HepG2 (cell line): Measurements from ENCODE around the gene PA2G4. TPM values are rescaled to one million over a fixed set of nuclear protein-coding genes. Genes with fewer than 3 reads are reported as not detected.

Source experiments
- ATF4 ChIP-seq, 2 experiments: fragments of 450-650 bp in 1 of 2; sonication (generic) in 1 of 2; formaldehyde crosslinking; IDR thresholded peaks; 2 replicates each; pipeline versions ENCODE4 v1.5.0 to v1.8.0; 2020 to 2022; ENCODE audit warnings: mild to moderate bottlenecking in 1 of 2, missing genetic modification reagents in 1 of 2
- BCL6 ChIP-seq: IDR thresholded peaks from 2 replicates; pipeline ENCODE4 v1.6.1; 2016; ENCODE audit warnings: missing genetic modification reagents, missing compliant biosample characterization
- BORCS8-MEF2B ChIP-seq: sonication (generic); formaldehyde crosslinking; IDR thresholded peaks from 2 replicates; pipeline ENCODE4 v1.8.0; 2022; ENCODE audit warnings: mild to moderate bottlenecking, missing genetic modification reagents
- ETV5 ChIP-seq: IDR thresholded peaks from 2 replicates; pipeline ENCODE4 v1.6.1; 2018; ENCODE audit warnings: missing biosample characterization, missing genetic modification reagents, inconsistent platforms, borderline replicate concordance
- FLYWCH1 ChIP-seq: sonication (generic); formaldehyde crosslinking; IDR thresholded peaks from 2 replicates; pipeline ENCODE4 v1.8.1; 2023; ENCODE audit warnings: mild to moderate bottlenecking, missing genetic modification reagents
- FOXA1 ChIP-seq, 2 experiments: fragments of 450-650 bp in 1 of 2; sonication (generic) in 1 of 2; formaldehyde crosslinking in 1 of 2; IDR thresholded peaks; 2 replicates each; pipeline versions ENCODE4 v1.4.0 to v1.6.1; 2016 to 2020; ENCODE audit warnings: missing genetic modification reagents in 1 of 2
- HMGA1 ChIP-seq: sonication (generic); formaldehyde crosslinking; conservative IDR thresholded peaks from 2 replicates; pipeline ENCODE4 v1.4.0; 2020; ENCODE audit warnings: missing genetic modification reagents
- PHB2 ChIP-seq: fragments of 450-650 bp; IDR thresholded peaks from 2 replicates; pipeline ENCODE4 v1.6.1; 2018; ENCODE audit not compliant: partially characterized antibody
- POLR2AphosphoS2 ChIP-seq: IDR thresholded peaks from 2 replicates; pipeline ENCODE4 v1.6.1; 2011; ENCODE audit warnings: low read depth, low read length, improper control_type of control experiment
- SRSF1 ChIP-seq: fragments of 200-400 bp; formaldehyde crosslinking; optimal IDR thresholded peaks from 2 replicates; pipeline ENCODE3; 2017; ENCODE audit warnings: mild to moderate bottlenecking, low read depth, low read length, moderate library complexity
- TERF1 ChIP-seq: sonication (generic); formaldehyde crosslinking; IDR thresholded peaks from 2 replicates; pipeline ENCODE4 v1.8.0; 2022; ENCODE audit warnings: mild to moderate bottlenecking, missing genetic modification reagents, moderate library complexity
- TRIM22 ChIP-seq: fragments of 450-650 bp; IDR thresholded peaks from 2 replicates; pipeline ENCODE4 v1.6.1; 2017
- ZBTB14 ChIP-seq: sonication (generic); formaldehyde crosslinking; IDR thresholded peaks from 2 replicates; pipeline ENCODE4 v1.4.0; 2020; ENCODE audit warnings: missing genetic modification reagents
- ZBTB43 ChIP-seq: sonication (generic); formaldehyde crosslinking; conservative IDR thresholded peaks from 2 replicates; pipeline ENCODE4 v1.4.0; 2020; ENCODE audit warnings: missing genetic modification reagents
- ZNF12 ChIP-seq: sonication (generic); formaldehyde crosslinking; IDR thresholded peaks from 2 replicates; pipeline ENCODE4 v1.5.0; 2020; ENCODE audit warnings: missing genetic modification reagents
- ZNF276 ChIP-seq: sonication (generic); formaldehyde crosslinking; IDR thresholded peaks from 2 replicates; pipeline ENCODE4 v1.4.0; 2020; ENCODE audit warnings: mild to moderate bottlenecking, low read depth, missing genetic modification reagents
- ZNF597 ChIP-seq: sonication (generic); formaldehyde crosslinking; IDR thresholded peaks from 2 replicates; pipeline ENCODE4 v1.5.0; 2020; ENCODE audit warnings: missing genetic modification reagents
- ZNF660 ChIP-seq: sonication (generic); formaldehyde crosslinking; IDR thresholded peaks from 2 replicates; pipeline ENCODE4 v1.5.1; 2020; ENCODE audit warnings: mild to moderate bottlenecking, low read depth, missing genetic modification reagents, borderline replicate concordance
- ZNF709 ChIP-seq: sonication (generic); formaldehyde crosslinking; IDR thresholded peaks from 2 replicates; pipeline ENCODE4 v1.5.0; 2020; ENCODE audit warnings: mild to moderate bottlenecking, missing genetic modification reagents
- ZSCAN9 ChIP-seq: IDR thresholded peaks from 2 replicates; pipeline ENCODE4 v1.6.1; 2016; ENCODE audit warnings: borderline replicate concordance
- polyA plus RNA-seq, 8 experiments: library from polyadenylated mRNA; depleted of rRNA in 3 of 8; stranded (reverse) in 7 of 8; unstranded in 1 of 8; fragments of >200 nt; fragmentation: Illumina TruSeq in 4 of 8; extraction: Trizol in 4 of 8; gene quantifications; 2 replicates each; pipeline versions ENCODE4 v1.2.1 to v1.2.3, GENCODE V29; 2011 to 2016; ENCODE audit warnings: low read depth in 4 of 8, missing spikeins in 1 of 8, mixed read lengths in 1 of 8; ENCODE audit not compliant: insufficient read depth in 1 of 8
- total RNA-seq, 5 experiments: library from RNA; depleted of rRNA; stranded (reverse); fragments of >200 nt; fragmentation: Illumina TruSeq; extraction: Trizol; gene quantifications; 2 replicates each; pipeline ENCODE4 v1.2.3, GENCODE V29; 2016; ENCODE audit warnings: low read depth in 1 of 5

PA2G4 gene
- total and polyA plus RNA-seq, 2 of the 13 experiments (the other 11 are each of a cell fraction or from before 2014, with no cell fraction given), result 147 to 240 TPM

- TF ChIP-seq ZBTB43 (peak; percentile 62; the same call in 1 of the 2 replicates), TERF1 (no peak), ZBTB14 (CRISPR knock-in tag) (peak; percentile 81), ZNF276 (peak; percentile 88), FOXA1 (IDR thresholded peaks at IDR 0.05) (no peak), FOXA1 (CRISPR knock-in tag; IDR thresholded peaks at IDR 0.05) (no peak; the same call in 1 of the 2 replicates), BCL6 (CRISPR knock-in tag) (peak; percentile 33; the same call in 1 of the 2 replicates), ZNF12 (no peak; the same call in 1 of the 2 replicates), PHB2 (no peak), HMGA1 (CRISPR knock-in tag) (no peak), ZNF660 (CRISPR knock-in tag) (no peak), TRIM22 (no peak), ETV5 (peak; percentile 73; the same call in 1 of the 2 replicates), BORCS8-MEF2B (CRISPR knock-in tag) (peak; percentile 96), ZNF597 (CRISPR knock-in tag) (0 out of 2 replicates have a peak, but pooled peaks have one; percentile 30), ATF4 (CRISPR knock-in tag; IDR thresholded peaks at IDR 0.05) (0 out of 4 replicates have a peak, but pooled peaks of 1 of the 2 experiments have one; percentile 56), ZNF709 (CRISPR knock-in tag) (peak; percentile 91), FLYWCH1 (no peak), SRSF1 (peak; percentile 92), ZSCAN9 (CRISPR knock-in tag) (peak; percentile 51; the same call in 1 of the 2 replicates), POLR2AphosphoS2 (peak; percentile 84; the same call in 1 of the 2 replicates)
Measured at GRCh38 chr12:56104109-56104814, at the start of gene PA2G4 (continued).
